Measurements from ENCODE around the gene BMP7.

Gene BMP7

DNA sequence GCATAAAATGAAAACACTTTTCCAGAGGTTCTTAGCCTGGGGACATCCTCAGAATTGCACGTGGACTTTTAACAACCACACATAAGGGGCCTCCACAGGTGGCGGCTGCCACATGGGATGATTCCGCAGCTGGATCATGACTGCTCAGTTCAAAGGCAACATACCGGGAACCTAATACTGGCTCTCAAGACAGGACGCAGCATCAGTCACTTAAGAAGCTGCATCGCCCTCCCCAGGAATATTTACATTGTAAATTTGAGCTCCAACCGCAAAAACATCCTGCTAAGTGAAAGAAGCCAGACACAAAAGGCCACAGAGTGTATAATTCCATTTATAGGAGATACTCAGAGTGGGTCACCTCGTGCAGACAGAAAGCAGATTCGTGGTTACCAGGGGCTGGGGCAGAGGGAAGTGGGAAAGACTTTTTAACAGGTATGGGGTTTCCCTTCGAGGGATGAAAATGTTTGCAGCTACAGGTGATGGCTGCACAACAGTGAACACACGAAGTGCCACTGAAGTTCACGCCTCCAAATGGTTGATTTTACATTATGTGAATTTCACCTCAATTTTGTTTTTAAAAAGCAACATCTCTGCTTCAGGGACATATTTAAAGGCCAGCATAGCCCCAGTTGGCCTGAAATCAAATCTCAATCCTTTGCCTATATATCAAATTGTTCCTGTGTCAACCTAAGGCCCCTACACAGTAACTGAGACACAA, 141.5 kb downstream of the BMP7 start:
- TF ChIP-seq, protein P1, sequence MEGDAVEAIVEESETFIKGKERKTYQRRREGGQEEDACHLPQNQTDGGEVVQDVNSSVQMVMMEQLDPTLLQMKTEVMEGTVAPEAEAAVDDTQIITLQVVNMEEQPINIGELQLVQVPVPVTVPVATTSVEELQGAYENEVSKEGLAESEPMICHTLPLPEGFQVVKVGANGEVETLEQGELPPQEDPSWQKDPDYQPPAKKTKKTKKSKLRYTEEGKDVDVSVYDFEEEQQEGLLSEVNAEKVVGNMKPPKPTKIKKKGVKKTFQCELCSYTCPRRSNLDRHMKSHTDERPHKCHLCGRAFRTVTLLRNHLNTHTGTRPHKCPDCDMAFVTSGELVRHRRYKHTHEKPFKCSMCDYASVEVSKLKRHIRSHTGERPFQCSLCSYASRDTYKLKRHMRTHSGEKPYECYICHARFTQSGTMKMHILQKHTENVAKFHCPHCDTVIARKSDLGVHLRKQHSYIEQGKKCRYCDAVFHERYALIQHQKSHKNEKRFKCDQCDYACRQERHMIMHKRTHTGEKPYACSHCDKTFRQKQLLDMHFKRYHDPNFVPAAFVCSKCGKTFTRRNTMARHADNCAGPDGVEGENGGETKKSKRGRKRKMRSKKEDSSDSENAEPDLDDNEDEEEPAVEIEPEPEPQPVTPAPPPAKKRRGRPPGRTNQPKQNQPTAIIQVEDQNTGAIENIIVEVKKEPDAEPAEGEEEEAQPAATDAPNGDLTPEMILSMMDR (conservative IDR thresholded peaks at IDR 0.05; ENCODE audit: control insufficient read depth, insufficient read depth, low read depth, low read length): no peak
- DNase-seq (ENCODE audit: low read depth): no peak
- no peak overlapping the region for H3K4me3 ChIP-seq (ENCODE audit: control insufficient read depth, low read depth, low read length)

DNA sequence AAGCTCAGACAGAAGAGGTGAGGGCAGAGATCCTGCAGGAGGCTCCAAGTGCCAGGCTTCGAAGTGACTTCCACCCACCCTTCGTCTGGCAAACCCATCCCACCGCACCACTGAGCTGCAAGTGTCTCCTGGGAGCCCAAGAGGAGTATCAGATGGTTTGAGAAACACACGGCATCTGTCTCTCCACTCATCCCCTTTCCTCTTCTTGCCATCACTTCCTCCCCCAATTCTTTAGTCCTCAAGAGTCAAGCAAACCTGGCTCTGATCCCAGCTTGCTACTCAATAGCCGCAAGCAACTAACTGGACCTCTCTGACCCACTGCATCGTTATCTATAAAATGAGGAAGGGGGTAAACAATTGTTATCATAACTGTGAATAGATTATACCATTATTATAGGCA, 142.1 kb downstream of the BMP7 start:
- no peak for DNase-seq (ENCODE audit: low read depth)
- TF ChIP-seq, protein P1 (conservative IDR thresholded peaks at IDR 0.05; ENCODE audit: control insufficient read depth, insufficient read depth, low read depth, low read length): no peak
- H3K4me3 ChIP-seq (ENCODE audit: control insufficient read depth, low read depth, low read length): no peak overlapping the region

DNA sequence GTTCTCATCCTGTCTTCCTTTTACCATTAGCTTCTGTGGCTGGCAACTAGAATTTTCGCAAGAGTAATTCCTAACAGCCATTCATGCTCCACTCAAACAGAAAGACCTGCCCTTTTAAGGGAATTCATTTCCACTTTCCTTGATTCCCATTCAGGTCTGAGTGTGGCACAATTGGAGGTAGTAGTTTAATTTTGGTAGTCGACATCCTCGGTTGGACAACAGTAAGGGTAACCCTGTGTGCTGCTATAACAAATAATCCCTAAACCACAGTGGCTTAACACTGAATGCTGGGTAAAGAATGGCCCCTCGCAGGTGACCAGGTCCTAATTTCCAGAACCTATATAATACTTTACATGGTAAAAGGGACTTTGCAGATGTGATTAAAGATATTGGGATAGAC, 142.9 kb downstream of the BMP7 start:
- no peak for DNase-seq (ENCODE audit: low read depth)
- no peak overlapping the region for H3K4me3 ChIP-seq (ENCODE audit: control insufficient read depth, low read depth, low read length)
- TF ChIP-seq, protein P1 (conservative IDR thresholded peaks at IDR 0.05; ENCODE audit: control insufficient read depth, insufficient read depth, low read depth, low read length): no peak

DNA sequence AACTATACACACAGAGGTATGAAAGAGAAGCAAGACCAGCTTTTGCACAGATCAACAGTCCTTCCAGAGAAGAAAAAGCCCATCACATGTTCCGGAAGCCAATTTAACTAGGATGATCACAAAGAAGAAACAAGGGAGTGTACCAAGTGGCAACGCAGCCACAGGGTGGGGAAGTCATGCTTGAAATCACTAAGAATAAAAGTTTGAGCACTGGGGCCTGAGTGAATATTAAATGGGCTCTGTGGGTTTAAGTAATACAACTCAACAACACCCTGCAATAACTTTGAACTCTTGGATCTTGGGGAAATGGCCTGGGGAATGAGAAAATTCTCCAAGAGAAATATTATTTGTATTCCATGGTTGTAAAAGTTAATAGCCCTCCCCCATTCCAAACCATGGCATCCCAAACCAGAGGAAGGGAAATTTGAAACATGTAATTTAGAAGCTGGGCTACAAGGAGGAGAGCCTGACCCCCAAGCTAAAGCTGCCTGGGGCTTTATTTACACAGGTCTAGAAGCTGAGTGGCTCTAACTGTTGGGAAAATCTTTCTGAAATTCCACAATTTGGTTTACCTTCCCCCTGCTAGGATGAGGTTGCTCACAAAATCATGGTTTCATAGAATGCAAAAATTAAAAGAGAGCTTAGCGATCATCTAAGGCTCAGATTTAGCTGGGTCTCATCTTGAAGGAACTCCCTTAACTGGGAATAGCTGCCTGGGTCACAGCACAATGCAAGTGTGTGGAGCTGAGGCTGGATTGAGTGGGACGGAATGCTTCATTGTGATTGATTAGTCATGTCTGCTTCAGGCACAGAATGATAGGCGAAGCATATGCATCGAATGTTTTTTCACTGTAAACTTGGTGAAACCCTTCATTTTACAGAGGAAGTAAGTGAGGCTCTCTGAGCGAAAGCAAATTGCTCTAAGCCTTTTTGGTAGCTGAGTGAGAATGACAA, 143.6 kb downstream of the BMP7 start:
- H3K4me3 ChIP-seq (ENCODE audit: control insufficient read depth, low read depth, low read length): no peak overlapping the region
- TF ChIP-seq, protein P1 (conservative IDR thresholded peaks at IDR 0.05; ENCODE audit: control insufficient read depth, insufficient read depth, low read depth, low read length): no peak
- no peak for DNase-seq (ENCODE audit: low read depth)

DNA sequence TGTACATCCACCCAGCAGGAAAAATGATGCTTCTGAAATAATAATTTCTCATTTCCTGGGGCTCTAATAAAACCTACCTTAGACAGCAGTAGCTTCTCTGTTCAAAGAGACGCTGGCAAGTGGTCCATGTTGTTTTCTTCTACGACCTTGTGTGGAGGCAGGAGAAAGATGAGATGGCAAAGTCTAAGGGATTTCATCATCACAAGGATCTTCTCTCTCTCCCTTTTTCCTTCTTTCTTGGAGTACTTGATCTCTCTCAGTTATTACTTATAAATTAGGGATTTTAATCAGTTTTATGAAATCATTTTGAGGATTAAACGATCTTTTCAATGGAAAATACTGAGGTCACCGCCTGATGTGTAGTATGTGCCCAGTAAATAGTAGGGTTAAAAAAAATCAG, 147.5 kb downstream of the BMP7 start:
- no peak for DNase-seq (ENCODE audit: low read depth)
- H3K4me3 ChIP-seq (ENCODE audit: control insufficient read depth, low read depth, low read length): no peak overlapping the region
- TF ChIP-seq, protein P1 (conservative IDR thresholded peaks at IDR 0.05; ENCODE audit: control insufficient read depth, insufficient read depth, low read depth, low read length): no peak
